GM10266 (cell line): ENCODE measurements around the gene USP40.

Experiments used
- DNase-seq: peaks from one replicate; pipeline ENCODE4 v3.0.0; 2012; ENCODE audit errors: extremely low spot score
- CTCF ChIP-seq: IDR thresholded peaks from 2 replicates; pipeline ENCODE4 v1.5.1; 2012; ENCODE audit warnings: mild to moderate bottlenecking, low read depth; ENCODE audit not compliant: control insufficient read depth, insufficient read depth; ENCODE audit errors: missing control alignments

The USP40 gene

GRCh38 chr2:233566141-233566956 is at the start of gene USP40:
Gene USP40, minus strand, starts transcription at chr2:233566782. Its CDS starts 1,228 bp downstream, at chr2:233565554.
- no peak for TF ChIP-seq CTCF
- peak; percentile 59 for DNase-seq

GRCh38 chr2:233611284-233611683 is 44.7 kb upstream of the USP40 start:
- no peak for DNase-seq
- TF ChIP-seq CTCF = no peak

GRCh38 chr2:233605680-233606079 is 39.1 kb upstream of the USP40 start:
- no peak for TF ChIP-seq CTCF
- no peak for DNase-seq

GRCh38 chr2:233604826-233605225 is 38.2 kb upstream of the USP40 start:
- TF ChIP-seq CTCF = no peak
- DNase-seq = no peak

- no peak for DNase-seq
- TF ChIP-seq CTCF = no peak
Measured at GRCh38 chr2:233603520-233603919, 36.9 kb upstream of the USP40 start.

GRCh38 chr2:233602076-233602475 is 35.5 kb upstream of the USP40 start:
- no peak for TF ChIP-seq CTCF
- DNase-seq = no peak

GRCh38 chr2:233600386-233600785 is 33.8 kb upstream of the USP40 start:
- TF ChIP-seq CTCF = no peak
- no peak for DNase-seq
